ENCODE results near the gene BTBD2.

BTBD2 gene

GRCh38 chr19:2015608-2015950, at the start of gene BTBD2:
Gene BTBD2 (minus strand): TSS chr19:2015714. CDS start chr19:2015703, 11 bp downstream.
- no peak for DNase-seq

GRCh38 chr19:2064788-2065524, 49.4 kb upstream of the BTBD2 start:
- DNase-seq = no peak

- DNase-seq = no peak
Observed at GRCh38 chr19:2064395-2064787, 48.9 kb upstream of the BTBD2 start.

- DNase-seq = no peak
Observed at GRCh38 chr19:2063824-2064223, 48.3 kb upstream of the BTBD2 start.

- DNase-seq = no peak
Observed at GRCh38 chr19:2062770-2063169, 47.3 kb upstream of the BTBD2 start.

GRCh38 chr19:2062389-2062729, 46.8 kb upstream of the BTBD2 start:
- no peak for DNase-seq

- DNase-seq = peak; percentile 94
Observed at GRCh38 chr19:2061495-2062388, 46.2 kb upstream of the BTBD2 start.

- DNase-seq = no peak
Observed at GRCh38 chr19:2060884-2061494, 45.5 kb upstream of the BTBD2 start.

- DNase-seq = no peak
Observed at GRCh38 chr19:2059422-2060201, 44.1 kb upstream of the BTBD2 start.

- DNase-seq = no peak
Observed at GRCh38 chr19:2058570-2059421, 43.3 kb upstream of the BTBD2 start.

GRCh38 chr19:2057484-2058469, 42.3 kb upstream of the BTBD2 start:
- DNase-seq = no peak

- DNase-seq = no peak
Observed at GRCh38 chr19:2056837-2057192, 41.3 kb upstream of the BTBD2 start.

GRCh38 chr19:2055931-2056836, 40.7 kb upstream of the BTBD2 start:
- DNase-seq = no peak

- DNase-seq = no peak
Observed at GRCh38 chr19:2054763-2055162, 39.2 kb upstream of the BTBD2 start.

GRCh38 chr19:2053601-2054389, 38.3 kb upstream of the BTBD2 start:
- no peak for DNase-seq

GRCh38 chr19:2051773-2052704, 36.5 kb upstream of the BTBD2 start:
- DNase-seq = no peak

- DNase-seq = peak; percentile 13
Observed at GRCh38 chr19:2050991-2051772, 35.7 kb upstream of the BTBD2 start, which contains the start of gene MKNK2. Gene MKNK2 (minus strand): TSS chr19:2051244. CDS start chr19:2050851, 393 bp downstream.
